ENCODE results near the gene STRN.
"Not testable (repeated sequence)": the region's sequence is repeated elsewhere in the genome, so short reads cannot be mapped to it uniquely, and the experiment has no call there.

The STRN gene, protein sequence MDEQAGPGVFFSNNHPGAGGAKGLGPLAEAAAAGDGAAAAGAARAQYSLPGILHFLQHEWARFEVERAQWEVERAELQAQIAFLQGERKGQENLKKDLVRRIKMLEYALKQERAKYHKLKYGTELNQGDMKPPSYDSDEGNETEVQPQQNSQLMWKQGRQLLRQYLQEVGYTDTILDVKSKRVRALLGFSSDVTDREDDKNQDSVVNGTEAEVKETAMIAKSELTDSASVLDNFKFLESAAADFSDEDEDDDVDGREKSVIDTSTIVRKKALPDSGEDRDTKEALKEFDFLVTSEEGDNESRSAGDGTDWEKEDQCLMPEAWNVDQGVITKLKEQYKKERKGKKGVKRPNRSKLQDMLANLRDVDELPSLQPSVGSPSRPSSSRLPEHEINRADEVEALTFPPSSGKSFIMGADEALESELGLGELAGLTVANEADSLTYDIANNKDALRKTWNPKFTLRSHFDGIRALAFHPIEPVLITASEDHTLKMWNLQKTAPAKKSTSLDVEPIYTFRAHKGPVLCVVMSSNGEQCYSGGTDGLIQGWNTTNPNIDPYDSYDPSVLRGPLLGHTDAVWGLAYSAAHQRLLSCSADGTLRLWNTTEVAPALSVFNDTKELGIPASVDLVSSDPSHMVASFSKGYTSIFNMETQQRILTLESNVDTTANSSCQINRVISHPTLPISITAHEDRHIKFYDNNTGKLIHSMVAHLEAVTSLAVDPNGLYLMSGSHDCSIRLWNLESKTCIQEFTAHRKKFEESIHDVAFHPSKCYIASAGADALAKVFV

DNA sequence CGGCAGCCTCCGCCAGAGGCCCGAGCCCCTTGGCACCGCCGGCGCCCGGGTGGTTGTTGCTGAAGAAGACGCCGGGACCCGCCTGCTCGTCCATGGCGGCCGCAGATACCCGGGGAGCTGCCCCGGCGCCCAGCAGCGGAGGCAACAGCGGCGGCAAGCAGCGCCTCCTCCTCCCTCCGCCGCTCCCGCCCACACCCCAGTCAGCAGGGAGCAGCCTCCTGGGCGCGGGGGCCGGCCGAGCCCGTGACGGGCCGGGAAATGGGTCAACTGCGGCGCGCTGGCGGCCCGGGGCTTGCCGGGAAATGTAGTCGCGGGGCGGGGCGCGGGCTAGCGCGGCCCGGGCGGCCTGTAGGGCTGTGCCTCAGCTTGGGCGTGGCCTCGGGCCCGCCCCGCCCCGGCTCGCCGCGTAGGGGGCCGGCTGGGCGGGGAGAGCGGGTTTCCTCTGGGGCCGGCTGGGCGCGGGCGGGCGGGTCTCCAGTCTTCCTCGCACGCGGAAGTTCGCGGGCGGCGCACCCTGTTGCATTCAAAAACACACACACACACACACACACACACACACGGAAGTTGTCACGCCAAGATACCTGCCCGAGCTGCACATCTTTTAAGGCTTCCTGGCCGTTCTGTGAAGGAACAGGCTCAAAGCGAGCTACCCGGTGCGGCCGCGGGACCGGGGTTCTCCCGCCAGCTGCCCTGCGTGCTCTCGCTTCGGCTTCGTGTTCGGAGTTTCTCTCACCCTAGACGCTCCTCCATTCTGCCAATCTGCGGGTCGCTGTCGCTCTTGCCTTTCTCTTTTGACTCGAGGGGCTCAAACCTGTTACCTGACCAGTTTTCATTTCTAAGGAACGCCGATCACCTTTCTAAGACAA is at the start of gene STRN:
Gene STRN (minus strand): TSS at position 167 of the 866 bp plus-strand sequence. CDS start 73 bp downstream, at position 94.
- DNase-seq, result peak; percentile 87

DNA sequence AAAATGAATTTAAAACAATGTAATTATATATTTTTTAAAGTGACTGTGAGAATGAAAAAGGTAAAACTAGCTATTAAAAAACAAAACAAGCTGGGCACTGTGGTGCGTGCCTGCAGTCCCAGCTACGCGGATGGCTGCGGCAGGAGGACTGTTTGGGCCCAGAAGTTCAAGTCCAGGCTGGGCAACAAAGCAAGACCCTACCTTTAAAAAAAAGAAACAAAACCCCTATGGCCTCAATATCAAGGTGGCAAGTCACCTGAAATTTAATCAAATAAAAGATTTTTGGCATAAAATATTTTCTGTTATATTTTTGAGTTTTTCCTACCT is 46.9 kb upstream of the STRN start:
- no peak for DNase-seq

DNA sequence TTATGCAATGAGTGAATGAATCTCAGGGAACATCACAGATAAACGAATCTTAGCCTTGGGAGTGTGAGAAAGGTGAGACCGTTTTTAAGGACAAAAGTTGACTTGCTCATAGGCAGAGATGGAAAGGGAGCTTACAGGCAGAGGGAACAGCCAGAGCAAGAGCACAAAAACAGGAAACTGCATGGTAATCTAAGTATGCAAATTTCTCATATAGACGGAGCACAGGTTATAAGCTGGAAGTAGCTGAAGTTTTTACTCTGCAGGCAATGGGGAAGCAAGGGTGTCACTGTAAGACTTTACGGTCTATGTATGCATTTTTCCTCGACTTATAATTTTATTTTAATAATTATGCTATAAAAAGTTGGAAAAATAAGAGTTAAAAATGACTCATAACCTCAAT is 44.8 kb upstream of the STRN start:
- no peak for DNase-seq

DNA sequence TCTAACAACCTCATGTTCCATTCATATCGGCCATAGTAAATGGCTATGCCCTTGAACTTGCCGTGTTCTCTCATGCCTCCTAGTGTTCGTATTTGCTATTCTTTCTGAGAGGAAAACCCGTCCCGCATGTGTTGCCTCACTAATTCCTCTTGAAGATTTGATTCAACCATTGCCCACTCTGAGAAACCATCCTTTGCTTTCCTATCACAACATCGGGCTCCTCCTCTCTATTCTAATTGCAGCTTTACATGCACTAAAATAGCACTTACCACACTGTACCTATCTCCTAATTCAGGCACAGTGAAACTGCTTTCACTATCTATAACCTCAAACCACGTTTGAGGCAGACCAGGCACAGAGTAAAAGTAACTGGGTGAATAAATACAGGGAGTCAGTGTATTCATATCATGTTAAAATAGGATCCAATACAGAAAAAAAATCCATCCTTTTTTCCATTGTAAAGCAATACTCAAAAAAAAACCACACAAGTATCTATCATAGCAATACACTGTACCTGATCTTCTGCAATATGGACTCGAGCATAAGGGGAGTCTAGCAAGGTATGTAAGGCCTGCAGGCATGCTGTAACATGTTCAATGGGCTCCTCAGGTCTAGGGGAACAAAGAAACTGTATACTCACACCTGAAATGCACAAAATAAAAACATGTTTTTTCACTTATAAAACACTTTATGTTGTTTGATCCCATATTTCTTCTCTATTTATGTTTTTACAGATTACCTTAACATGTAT is 39.0 kb upstream of the STRN start:
- DNase-seq, result peak; percentile 27

DNA sequence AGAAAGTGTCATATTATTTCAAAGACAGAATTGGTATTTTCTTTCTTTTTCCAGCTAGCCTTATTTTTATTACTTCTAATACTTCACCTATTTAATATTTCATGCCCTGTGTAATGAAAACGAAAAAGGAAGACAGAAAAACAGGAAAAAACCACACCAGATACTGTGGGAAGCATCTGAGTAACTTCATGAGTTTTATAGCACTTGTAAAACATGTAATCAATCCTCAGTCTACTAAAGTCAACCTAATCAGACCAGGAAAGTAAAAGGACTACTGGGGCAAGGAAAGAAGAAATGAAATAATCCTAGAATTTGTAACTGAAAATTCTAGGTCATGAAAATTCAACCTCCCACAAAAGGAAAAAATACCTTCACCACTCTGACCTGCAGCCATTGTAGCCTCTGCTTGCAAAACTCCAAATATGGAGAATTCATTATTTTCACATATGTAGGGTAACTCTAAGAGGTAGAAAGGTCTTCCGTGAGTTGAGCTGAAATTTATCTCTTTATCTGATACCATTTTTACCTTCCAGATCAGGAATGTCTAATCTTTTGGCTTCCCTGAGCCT is 34.7 kb upstream of the STRN start:
- no peak for DNase-seq

DNA sequence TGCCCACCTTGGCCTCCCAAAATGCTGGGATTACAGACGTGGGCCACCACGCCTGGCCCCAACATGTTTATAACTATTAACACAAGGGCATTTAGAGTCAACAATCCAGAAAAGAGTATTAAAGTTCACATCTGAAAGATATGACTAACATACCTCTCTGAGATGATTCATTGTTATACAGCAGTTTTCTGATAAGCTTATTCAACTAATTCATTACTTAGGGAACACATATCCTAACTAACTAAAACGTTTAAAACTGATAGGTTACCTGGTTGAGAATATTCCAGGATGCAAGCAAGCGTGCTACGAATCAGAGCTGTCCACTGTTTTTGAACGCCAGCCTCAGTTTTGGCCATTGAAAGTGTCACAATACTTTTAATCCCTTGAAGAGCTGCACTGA is 34.0 kb upstream of the STRN start:
- no peak for DNase-seq

DNA sequence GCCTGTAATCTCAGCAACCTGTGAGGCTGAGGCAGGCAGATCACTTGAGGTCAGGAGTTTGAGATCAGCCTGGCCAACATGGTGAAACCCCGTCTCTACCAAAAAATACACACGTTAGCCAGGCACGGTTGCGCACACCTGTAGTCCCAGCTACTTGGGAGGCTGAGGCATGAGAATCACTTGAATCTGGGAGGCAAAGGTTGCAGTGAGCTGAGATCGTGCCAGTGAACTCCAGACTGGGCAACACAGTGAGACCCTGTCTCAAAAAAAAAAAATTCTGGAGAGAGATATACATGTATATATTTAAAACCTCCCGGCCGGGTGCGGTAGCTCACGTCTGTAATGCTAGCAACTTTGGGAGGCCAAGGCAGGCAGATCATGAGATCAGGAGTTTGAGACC is 33.1 kb upstream of the STRN start:
- not testable (repeated sequence) for DNase-seq

DNA sequence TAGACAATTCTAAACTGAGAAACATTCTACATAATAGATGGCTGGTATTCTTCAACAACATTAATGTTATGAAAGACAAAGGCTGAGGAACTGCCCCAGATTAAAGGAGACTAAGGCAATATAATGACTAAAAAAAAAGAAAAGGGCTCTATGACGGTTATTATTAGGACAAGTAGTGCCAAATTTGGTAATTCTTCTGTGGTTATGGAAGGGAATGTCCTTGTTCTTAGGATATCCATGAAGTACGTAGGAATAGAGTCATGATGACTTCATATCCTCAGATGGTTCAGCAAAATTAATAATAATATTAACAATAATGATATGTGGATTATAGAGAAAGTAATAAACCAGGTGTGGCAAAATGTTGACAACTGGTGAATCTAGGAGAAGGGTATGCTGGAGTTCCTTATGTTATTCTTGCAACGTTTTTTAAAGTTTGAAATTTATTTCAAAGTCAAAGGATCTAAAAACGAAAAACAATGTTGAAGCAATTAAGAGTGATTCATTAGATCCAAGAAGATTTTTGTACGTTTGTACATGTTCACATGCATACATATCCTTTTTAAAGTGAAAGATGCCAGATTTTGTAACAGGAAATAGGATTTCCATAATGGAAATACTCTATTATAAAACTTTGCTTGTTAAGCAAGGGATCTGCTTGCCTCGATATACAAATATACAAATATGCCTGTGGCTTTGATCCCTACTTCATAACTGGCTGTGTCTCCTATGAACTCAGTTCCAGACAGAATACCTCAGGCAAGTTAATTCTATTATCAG is 27.7 kb upstream of the STRN start:
- no peak for DNase-seq

DNA sequence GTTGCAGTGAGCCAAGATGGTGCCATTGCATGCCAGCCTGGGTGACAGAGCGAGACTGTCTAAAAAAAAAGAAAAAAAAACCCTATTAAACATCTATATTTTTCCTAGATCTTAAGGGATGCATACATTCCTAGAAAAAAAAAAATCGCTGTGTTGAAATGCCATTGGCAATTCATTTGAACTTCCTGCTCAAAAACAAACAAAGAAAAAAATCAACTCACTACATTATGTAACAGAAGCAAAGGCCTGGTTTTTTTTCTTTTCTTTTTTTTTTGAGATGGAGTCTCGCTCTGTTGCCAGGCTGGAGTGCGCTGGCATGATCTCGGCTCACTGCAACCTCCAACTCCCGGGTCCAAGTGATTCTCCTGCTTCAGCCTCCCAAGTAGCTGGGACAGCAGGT is 21.7 kb upstream of the STRN start:
- no peak for DNase-seq

DNA sequence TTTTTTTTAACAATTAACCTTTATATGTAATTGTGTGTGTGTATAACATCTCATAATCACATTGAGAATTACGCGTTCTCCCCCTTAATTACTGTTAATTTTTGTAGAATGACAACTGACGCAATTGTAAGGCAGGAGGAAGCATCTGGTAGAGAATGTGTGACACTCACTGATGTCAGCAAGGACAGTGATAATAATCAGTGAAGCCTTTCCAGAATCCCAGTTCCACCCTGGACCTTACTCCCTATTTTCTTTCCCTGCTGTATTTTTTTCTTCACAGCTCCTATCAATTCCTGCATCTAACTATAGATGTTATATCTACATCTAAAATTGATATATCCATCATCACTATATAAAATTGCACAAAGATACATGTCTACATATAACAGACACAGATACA is 16.1 kb upstream of the STRN start:
- no peak for DNase-seq

DNA sequence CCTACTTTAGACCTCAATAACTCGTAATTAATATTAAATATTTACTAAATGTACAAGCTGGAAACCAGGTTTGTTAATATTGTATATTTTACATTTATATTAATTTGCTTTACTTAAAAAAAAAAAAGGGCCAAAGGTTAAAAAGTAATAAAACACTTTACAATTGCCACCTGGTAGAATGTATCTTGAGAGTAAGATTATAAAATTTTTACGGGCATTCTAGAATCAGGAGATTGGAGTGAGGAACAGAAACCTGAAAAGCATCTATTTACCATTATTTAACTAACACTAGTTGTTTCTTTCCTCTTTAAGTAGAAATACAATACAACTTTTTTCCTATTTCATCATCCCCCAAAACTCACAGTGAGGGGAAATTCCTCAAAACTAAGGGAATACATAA is 15.6 kb upstream of the STRN start:
- no peak for DNase-seq

DNA sequence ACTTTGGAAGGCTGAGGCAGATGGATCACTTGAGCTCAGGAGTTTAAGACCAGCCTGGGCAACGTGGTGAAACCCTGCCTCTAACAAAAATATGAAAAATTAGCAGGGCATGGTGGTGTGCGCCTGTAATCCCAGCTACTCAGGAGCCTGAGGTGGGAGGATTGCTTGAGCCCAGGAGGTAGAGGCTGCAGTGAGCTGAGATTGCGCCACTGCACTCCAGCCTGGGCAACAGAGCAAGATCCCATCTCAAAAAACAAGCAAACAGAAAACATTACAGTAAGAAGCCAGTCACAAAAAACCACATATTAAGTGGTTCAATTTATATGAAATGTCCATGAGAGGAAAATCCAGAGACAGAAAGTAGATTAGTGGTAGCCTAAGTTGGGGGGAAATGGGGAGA is 12.7 kb upstream of the STRN start:
- not testable (repeated sequence) for DNase-seq

DNA sequence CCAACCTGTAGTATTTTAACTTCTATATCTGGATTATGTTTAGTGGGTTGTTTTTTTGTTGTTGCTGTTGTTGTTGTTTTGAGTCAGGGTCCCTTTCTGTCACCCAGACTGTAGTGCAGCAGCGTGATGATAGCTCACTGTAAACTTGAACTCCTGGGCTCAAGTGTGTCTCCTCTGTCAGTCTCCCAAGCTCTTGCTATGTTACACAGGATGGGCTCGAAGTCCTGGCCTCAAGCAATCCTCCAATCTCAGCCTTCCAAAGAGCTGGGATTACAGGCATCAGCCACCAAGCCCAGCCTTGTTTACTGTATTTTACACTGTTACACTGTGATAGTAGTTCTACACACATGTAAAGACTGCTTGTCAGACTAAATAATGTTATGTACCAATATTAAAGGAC is 9.7 kb upstream of the STRN start:
- DNase-seq, result no peak

DNA sequence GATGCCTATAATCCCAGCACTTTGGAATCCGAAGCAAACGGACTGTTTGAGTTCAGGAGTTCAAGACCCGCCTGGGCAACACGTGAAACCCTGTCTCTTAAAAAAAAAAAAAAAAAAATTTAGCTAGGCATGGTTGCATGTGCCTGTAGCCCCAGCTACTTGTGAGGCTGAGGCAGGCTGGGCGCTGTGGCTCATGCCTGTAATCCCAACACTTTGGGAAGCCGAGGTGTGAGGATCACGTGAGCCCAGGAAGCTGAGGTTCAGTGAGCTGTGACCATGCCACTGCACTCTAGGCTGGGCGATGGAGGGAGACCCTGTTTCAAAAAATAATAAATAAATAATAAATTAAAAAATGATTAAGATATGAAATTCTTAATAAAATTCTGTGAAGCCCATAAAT is 9.0 kb upstream of the STRN start:
- no peak for DNase-seq

DNA sequence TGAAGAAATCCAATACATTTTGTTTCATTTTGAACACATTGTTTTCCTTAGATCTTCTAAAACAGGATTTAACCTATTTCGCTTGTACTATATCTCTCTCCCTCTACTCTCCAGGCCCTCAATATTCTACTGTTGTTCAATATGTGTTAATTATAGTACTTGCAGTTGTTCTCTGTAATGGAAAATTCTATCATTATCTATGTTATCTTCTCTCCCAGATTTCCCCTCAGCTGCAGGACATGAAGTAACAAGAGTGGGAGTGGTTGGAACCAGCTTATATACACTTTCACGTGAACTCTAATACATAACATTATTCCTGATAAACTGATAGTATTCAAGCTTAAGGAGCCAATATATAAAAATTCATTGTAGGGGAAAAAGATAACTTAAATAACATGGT is 7.0 kb upstream of the STRN start:
- DNase-seq, result no peak

DNA sequence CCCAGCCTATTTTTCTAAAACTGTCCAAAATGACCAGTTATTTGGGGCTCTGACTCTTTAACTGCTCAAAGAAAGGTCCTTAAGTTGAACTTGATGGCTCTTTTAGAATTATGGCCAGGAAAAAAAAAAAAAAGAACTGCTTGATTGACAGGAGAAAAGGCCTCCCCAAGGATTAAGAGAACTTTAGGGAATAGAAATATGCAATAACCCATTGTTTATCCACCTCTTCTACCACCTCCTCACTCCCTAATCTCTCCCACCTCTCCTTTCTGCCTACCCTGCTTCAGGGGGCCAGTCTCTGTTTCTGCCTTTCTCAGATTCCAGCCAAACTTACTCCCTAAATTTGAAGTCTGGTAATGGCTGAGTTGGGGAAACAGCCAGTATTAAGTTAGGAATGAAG is 5.7 kb upstream of the STRN start:
- no peak for DNase-seq

DNA sequence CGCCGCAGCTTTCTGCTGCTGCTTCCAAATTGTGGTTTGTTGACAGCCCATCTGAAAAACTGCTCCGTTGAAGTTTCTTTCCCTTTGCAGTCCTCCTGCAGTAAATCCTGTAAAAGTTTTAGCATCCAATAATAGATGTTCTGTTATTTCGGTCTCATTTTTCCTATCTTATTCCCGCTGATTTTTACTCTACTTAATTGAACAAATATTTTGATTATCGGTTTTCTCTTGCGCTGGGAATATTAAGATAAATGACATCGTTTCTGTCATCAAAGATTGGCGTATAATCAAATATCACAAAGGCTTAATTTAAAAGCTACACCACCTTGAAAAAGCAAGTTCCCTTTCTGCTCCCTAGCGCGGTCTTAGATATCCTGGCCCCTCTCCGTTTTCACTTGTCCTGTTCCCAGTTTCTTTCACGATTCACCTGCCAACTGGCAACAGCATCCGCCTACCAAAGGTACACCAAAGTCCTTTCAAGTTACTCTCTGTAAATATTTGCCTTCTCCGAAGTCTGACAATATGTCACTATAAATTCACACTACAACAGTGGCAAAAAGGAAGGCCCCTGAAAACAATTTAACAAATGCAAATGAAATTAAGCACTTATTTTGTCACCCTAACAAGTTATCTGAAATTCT is 1.0 kb upstream of the STRN start:
- DNase-seq, result peak; percentile 10

DNA sequence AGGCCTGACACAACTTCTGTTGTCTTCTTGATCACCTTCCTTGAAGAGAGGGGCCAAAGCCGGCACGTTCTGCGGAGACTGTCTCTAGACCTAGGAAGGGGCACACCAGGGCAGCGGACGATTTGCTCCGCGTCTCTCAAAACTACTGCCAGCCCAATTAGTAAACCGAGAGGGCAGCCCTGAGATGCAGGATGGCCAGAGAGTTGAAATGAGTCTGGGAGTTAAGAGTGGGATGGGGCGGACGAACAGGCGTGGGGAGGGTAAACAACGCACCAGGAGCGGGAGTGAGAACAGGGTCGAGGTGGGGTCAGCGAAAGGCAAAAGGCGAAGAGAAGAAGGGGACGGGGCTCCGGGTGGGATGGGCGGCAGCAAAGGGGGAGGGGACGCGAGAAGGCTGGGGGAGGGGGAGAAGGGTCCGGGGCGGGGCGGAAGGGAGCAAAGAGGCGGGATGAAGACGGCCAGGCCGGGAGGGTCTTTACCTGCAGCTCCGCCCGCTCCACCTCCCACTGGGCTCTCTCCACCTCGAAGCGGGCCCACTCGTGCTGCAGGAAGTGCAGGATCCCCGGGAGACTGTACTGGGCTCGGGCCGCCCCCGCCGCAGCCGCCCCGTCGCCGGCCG is 476 bp downstream of the STRN start:
- peak; percentile 50 for DNase-seq

DNA sequence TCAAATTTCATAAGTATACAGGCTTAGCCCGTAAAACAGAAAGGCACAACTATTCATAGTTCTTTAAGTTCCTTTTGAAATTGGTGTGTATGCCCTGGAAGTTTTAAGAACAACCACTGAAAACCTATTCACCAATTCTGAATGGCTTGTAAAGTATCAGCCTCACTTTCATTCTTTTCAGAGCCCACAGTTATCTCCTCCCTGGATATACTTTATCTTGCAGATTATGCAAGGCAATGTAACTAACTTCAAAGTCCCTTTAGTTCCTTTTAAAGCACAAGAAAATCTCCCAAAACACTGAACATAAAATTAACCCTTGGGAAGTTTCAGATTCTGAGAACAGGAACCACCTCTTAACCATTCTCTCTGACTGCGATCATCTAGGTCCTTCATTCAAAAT is 1.1 kb downstream of the STRN start:
- no peak for DNase-seq

DNA sequence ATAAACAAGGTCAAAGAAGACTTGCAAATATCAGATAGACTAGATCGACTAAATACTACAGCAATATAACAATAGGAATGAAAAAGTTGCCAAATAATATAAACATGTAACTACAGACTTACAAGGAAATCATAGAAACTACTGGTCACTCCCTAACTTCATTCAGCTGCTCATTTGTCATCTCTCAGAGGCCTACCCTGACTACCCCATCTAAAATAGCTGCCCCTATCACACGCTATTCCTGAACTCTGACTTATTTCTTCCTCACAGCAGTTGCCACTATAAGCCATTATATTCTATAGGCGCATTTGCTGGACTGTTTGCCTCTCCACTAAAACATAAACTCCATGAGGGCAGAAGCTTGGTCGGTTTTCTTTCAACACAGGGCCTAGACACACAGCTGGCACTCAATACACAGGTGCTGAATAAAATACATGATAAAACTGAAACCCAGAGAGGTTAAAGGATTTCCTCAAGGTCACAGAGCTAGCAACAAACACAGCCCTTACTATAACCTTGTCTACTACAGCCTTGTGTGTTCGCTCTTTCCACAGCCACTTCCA is 1.8 kb downstream of the STRN start:
- no peak for DNase-seq
